HepG2 (cell line): Measurements from ENCODE around the gene LYPD4. TPM values are rescaled to one million over a fixed set of nuclear protein-coding genes. Genes with fewer than 3 reads are reported as not detected.

Experiments
- CEBPG ChIP-seq: IDR thresholded peaks from 2 replicates; pipeline ENCODE4 v1.6.1; 2016
- DDIT3 ChIP-seq: sonication (generic); formaldehyde crosslinking; IDR thresholded peaks from 2 replicates; pipeline ENCODE4 v1.4.0; 2020; ENCODE audit warnings: mild to moderate bottlenecking, missing genetic modification reagents
- FOXP4 ChIP-seq: sonication (generic); formaldehyde crosslinking; IDR thresholded peaks from 2 replicates; pipeline ENCODE4 v1.4.0; 2020; ENCODE audit warnings: missing genetic modification reagents
- RARA ChIP-seq: IDR thresholded peaks from 2 replicates; pipeline ENCODE4 v1.6.1; 2016; ENCODE audit warnings: missing genetic modification reagents, missing compliant biosample characterization
- ZBED4 ChIP-seq: sonication (generic); formaldehyde crosslinking; IDR thresholded peaks from 2 replicates; pipeline ENCODE4 v1.4.0; 2020; ENCODE audit warnings: missing genetic modification reagents, borderline replicate concordance
- ZEB1 ChIP-seq: IDR thresholded peaks from 2 replicates; pipeline ENCODE4 v1.6.1; 2012; ENCODE audit warnings: mild to moderate bottlenecking, low read depth, inconsistent platforms; ENCODE audit not compliant: insufficient replicate concordance
- ZFP1 ChIP-seq: IDR thresholded peaks from 2 replicates; pipeline ENCODE4 v1.6.1; 2016
- ZNF546 ChIP-seq: sonication (generic); formaldehyde crosslinking; conservative IDR thresholded peaks from 2 replicates; pipeline ENCODE4 v1.8.1; 2023; ENCODE audit warnings: mild to moderate bottlenecking, missing genetic modification reagents
- ZNF710 ChIP-seq: sonication (generic); formaldehyde crosslinking; IDR thresholded peaks from 2 replicates; pipeline ENCODE4 v1.5.0; 2020; ENCODE audit warnings: mild to moderate bottlenecking, missing genetic modification reagents, borderline replicate concordance
- ZNF749 ChIP-seq: sonication (generic); formaldehyde crosslinking; IDR thresholded peaks from 2 replicates; pipeline ENCODE4 v1.8.0; 2022; ENCODE audit warnings: mild to moderate bottlenecking, missing genetic modification reagents, moderate library complexity, borderline replicate concordance
- ZSCAN21 ChIP-seq: sonication (generic); formaldehyde crosslinking; IDR thresholded peaks from 2 replicates; pipeline ENCODE4 v1.8.0; 2022; ENCODE audit warnings: mild to moderate bottlenecking, missing genetic modification reagents, moderate library complexity, borderline replicate concordance
- polyA plus RNA-seq, 8 experiments: library from polyadenylated mRNA; depleted of rRNA in 3 of 8; stranded (reverse) in 7 of 8; unstranded in 1 of 8; fragments of >200 nt; fragmentation: Illumina TruSeq in 4 of 8; extraction: Trizol in 4 of 8; gene quantifications; 2 replicates each; pipeline versions ENCODE4 v1.2.1 to v1.2.3, GENCODE V29; 2011 to 2016; ENCODE audit warnings: low read depth in 4 of 8, missing spikeins in 1 of 8, mixed read lengths in 1 of 8; ENCODE audit not compliant: insufficient read depth in 1 of 8
- total RNA-seq, 5 experiments: library from RNA; depleted of rRNA; stranded (reverse); fragments of >200 nt; fragmentation: Illumina TruSeq; extraction: Trizol; gene quantifications; 2 replicates each; pipeline ENCODE4 v1.2.3, GENCODE V29; 2016; ENCODE audit warnings: low read depth in 1 of 5

Gene LYPD4
- total and polyA plus RNA-seq, 2 of the 13 experiments (the other 11 are each of a cell fraction or from before 2014, with no cell fraction given): not detected

- TF ChIP-seq ZNF546 (CRISPR knock-in tag) (no peak), ZNF749 (CRISPR knock-in tag) (no peak), DDIT3 (CRISPR knock-in tag) (no peak), RARA (CRISPR knock-in tag) (no peak), CEBPG (no peak), ZEB1 (no peak), ZBED4 (no peak), ZFP1 (CRISPR knock-in tag) (no peak), ZSCAN21 (CRISPR knock-in tag) (no peak), ZNF710 (CRISPR knock-in tag) (no peak), FOXP4 (CRISPR knock-in tag) (no peak)
Measured at GRCh38 chr19:41889896-41890295, 45.4 kb upstream of the LYPD4 start (continued).
